Smooth muscle cell (in vitro differentiated cells): ENCODE measurements around the gene MMP25. TPM values are rescaled to one million over a fixed set of nuclear protein-coding genes. Genes with fewer than 3 reads are reported as not detected.

Source experiments
- DNase-seq: peaks from one replicate; lab custom pipeline; 2025; ENCODE audit not compliant: unreplicated experiment; lab: John Stamatoyannopoulos, UW
- H2AFZ ChIP-seq: fragments of 200-600 bp; sonication (generic); 2 replicates; pipeline ENCODE4 v1.6.0; 2016; ENCODE audit warnings: antibody characterized with exemption, low read depth, mild to moderate bottlenecking
- H3F3A ChIP-seq: fragments of 200-600 bp; sonication (generic); 2 replicates; pipeline ENCODE4 v1.6.0; 2017; ENCODE audit warnings: antibody characterized with exemption, low read depth
- H3K27ac ChIP-seq: fragments of 200-600 bp; sonication (generic); 2 replicates; pipeline ENCODE4 v1.5.1; 2016; ENCODE audit warnings: low read depth, mild to moderate bottlenecking
- H3K27me3 ChIP-seq: fragments of 200-600 bp; sonication (generic); 2 replicates; pipeline ENCODE4 v1.6.1; 2016; ENCODE audit warnings: low read depth, mild to moderate bottlenecking
- H3K36me3 ChIP-seq: fragments of 200-600 bp; sonication (generic); 2 replicates; pipeline ENCODE4 v1.5.1; 2016; ENCODE audit warnings: low read depth
- H3K4me1 ChIP-seq: fragments of 200-600 bp; sonication (generic); 2 replicates; pipeline ENCODE4 v1.5.1; 2016; ENCODE audit warnings: low read depth
- H3K4me2 ChIP-seq: fragments of 200-600 bp; sonication (generic); 2 replicates; pipeline ENCODE4 v1.6.0; 2016; ENCODE audit warnings: mild to moderate bottlenecking
- H3K4me3 ChIP-seq: fragments of 200-600 bp; sonication (generic); 2 replicates; pipeline ENCODE4 v1.5.1; 2016; ENCODE audit warnings: mild to moderate bottlenecking
- H3K79me2 ChIP-seq: fragments of 200-600 bp; sonication (generic); 2 replicates; pipeline ENCODE4 v1.6.0; 2016; ENCODE audit warnings: low read depth, mild to moderate bottlenecking
- H3K9ac ChIP-seq: fragments of 200-600 bp; sonication (generic); 2 replicates; pipeline ENCODE4 v1.6.0; 2016; ENCODE audit warnings: low read depth
- H3K9me3 ChIP-seq: fragments of 200-600 bp; sonication (generic); replicated peaks from 2 replicates; pipeline ENCODE4 v1.5.1; 2016; ENCODE audit warnings: low read depth
- H4K20me1 ChIP-seq: fragments of 200-600 bp; sonication (generic); 2 replicates; pipeline ENCODE4 v1.6.0; 2016; ENCODE audit warnings: low read depth
- CTCF ChIP-seq: fragments of 200-600 bp; sonication (generic); IDR thresholded peaks from 2 replicates; pipeline ENCODE4 v1.5.1; 2017; ENCODE audit warnings: borderline replicate concordance, mild to moderate bottlenecking, antibody characterized with exemption; ENCODE audit not compliant: insufficient read depth, poor library complexity, severe bottlenecking
- WGBS: methylation state at CpG from one replicate; pipeline ENCODE4 v1.1.7; 2016; ENCODE audit warnings: low lambda C conversion rate; 5-methylcytosine and 5-hydroxymethylcytosine counted together
- polyA plus RNA-seq: library from polyadenylated mRNA; unstranded; fragments of >200 nt; fragmentation: Nextera tagmentation; extraction: Ambion mirVana; gene quantifications from 2 replicates; pipeline ENCODE4 v1.2.1, GENCODE V29; 2016
- total RNA-seq: library from RNA; depleted of rRNA; stranded (reverse); fragments of >200 nt; gene quantifications from 2 replicates; pipeline ENCODE4 v1.2.3, GENCODE V29; 2014

The MMP25 gene
- total and polyA plus RNA-seq, 2 experiments from 2014 or later, result 0.90 to 1.3 TPM

- H3F3A ChIP-seq, result no peaks in the 10 kb centered on the region
- no peak overlapping the region for H3K9ac ChIP-seq
- H4K20me1 ChIP-seq, result no peaks in the 10 kb centered on the region
- DNase-seq, result no peak
- H3K4me2 ChIP-seq, result no peak overlapping the region
- no peaks in the 10 kb centered on the region for H3K4me1 ChIP-seq
- H2AFZ ChIP-seq, result no peak overlapping the region
- 90% methylated on average over 5 of the region's 5 CpGs for WGBS
- H3K9me3 ChIP-seq, result no peaks in the 10 kb centered on the region
- no peaks in the 10 kb centered on the region for H3K79me2 ChIP-seq
- peaks cover 63% of the 10 kb centered on the region for H3K27me3 ChIP-seq
- no peak for TF ChIP-seq CTCF
- no peaks in the 10 kb centered on the region for H3K36me3 ChIP-seq
- H3K27ac ChIP-seq, result no peak overlapping the region
- no peak overlapping the region for H3K4me3 ChIP-seq
Observed at GRCh38 chr16:3038896-3039295, 7.5 kb upstream of the MMP25 start.

GRCh38 chr16:3042376-3042775, 4.0 kb upstream of the MMP25 start:
- H3K9me3 ChIP-seq, result no peaks in the 10 kb centered on the region
- peaks cover 11% of the 10 kb centered on the region for H3K4me1 ChIP-seq
- no peaks in the 10 kb centered on the region for H3F3A ChIP-seq
- 94% methylated on average over 3 of the region's 3 CpGs for WGBS
- no peaks in the 10 kb centered on the region for H4K20me1 ChIP-seq
- no peak overlapping the region for H2AFZ ChIP-seq
- no peaks in the 10 kb centered on the region for H3K36me3 ChIP-seq
- H3K4me3 ChIP-seq, result no peak overlapping the region
- no peak overlapping the region for H3K9ac ChIP-seq
- H3K79me2 ChIP-seq, result no peaks in the 10 kb centered on the region
- TF ChIP-seq CTCF, result no peak
- H3K4me2 ChIP-seq, result no peak overlapping the region
- H3K27me3 ChIP-seq, result peaks cover 63% of the 10 kb centered on the region
- no peak overlapping the region for H3K27ac ChIP-seq
- no peak for DNase-seq

- Histone ChIP-seq H3K4me2 (peak overlapping the region; percentile 93), H4K20me1 (no peaks in the 10 kb centered on the region), H3K79me2 (no peaks in the 10 kb centered on the region), H2AFZ (no peak overlapping the region), H3K4me1 (peaks cover 11% of the 10 kb centered on the region), H3K9ac (no peak overlapping the region), H3K4me3 (peak overlapping the region; percentile 54), H3F3A (no peaks in the 10 kb centered on the region), H3K27ac (no peak overlapping the region), H3K36me3 (no peaks in the 10 kb centered on the region), H3K9me3 (no peaks in the 10 kb centered on the region), H3K27me3 (peaks cover 74% of the 10 kb centered on the region)
- WGBS, result 84% methylated on average over 6 of the region's 6 CpGs
- TF ChIP-seq CTCF, result no peak
- DNase-seq, result no peak
Observed at GRCh38 chr16:3044708-3045107, 1.7 kb upstream of the MMP25 start.

GRCh38 chr16:3046641-3047386, 453 bp downstream of the MMP25 start:
- H3K27me3 ChIP-seq, result peaks cover 74% of the 10 kb centered on the region

More at GRCh38 chr16:3046641-3047386, 453 bp downstream of the MMP25 start:
- no peaks in the 10 kb centered on the region for H3F3A ChIP-seq
- peak overlapping the region; percentile 93 for H3K4me2 ChIP-seq
- no peak for TF ChIP-seq CTCF
- H3K4me1 ChIP-seq, result peaks cover 11% of the 10 kb centered on the region
- H3K27ac ChIP-seq, result no peak overlapping the region
- H4K20me1 ChIP-seq, result no peaks in the 10 kb centered on the region
- no peaks in the 10 kb centered on the region for H3K36me3 ChIP-seq
- H3K9me3 ChIP-seq, result no peaks in the 10 kb centered on the region
- DNase-seq, result no peak
- 2% methylated on average over 22 of the region's 54 CpGs for WGBS
- no peak overlapping the region for H3K9ac ChIP-seq
- no peak overlapping the region for H2AFZ ChIP-seq
- no peak overlapping the region for H3K4me3 ChIP-seq
- H3K79me2 ChIP-seq, result no peaks in the 10 kb centered on the region
